HEK293 (cell line): ENCODE data around the gene RAB5IF.

Experiments used
- BCL11B ChIP-seq: fragments of 450-650 bp; formaldehyde crosslinking; IDR thresholded peaks from 2 replicates; pipeline ENCODE4 v1.5.1; 2016; ENCODE audit warnings: low read depth, missing biosample characterization, missing genetic modification characterization
- GLIS2 ChIP-seq: fragments of 450-650 bp; formaldehyde crosslinking; IDR thresholded peaks from 2 replicates; pipeline ENCODE4 v1.5.1; 2016; ENCODE audit warnings: missing biosample characterization, missing genetic modification characterization
- HOXC10 ChIP-seq: sonication (generic); formaldehyde crosslinking; IDR thresholded peaks from 2 replicates; pipeline ENCODE4 v1.8.1; 2023; ENCODE audit warnings: mild to moderate bottlenecking, missing genetic modification reagents
- HOXD13 ChIP-seq: sonication (generic); formaldehyde crosslinking; IDR thresholded peaks from 2 replicates; pipeline ENCODE4 v1.8.0; 2022; ENCODE audit warnings: missing genetic modification reagents, borderline replicate concordance
- KLF10 ChIP-seq: fragments of 450-650 bp; IDR thresholded peaks from 2 replicates; pipeline ENCODE4 v1.5.1; 2018; ENCODE audit warnings: missing biosample characterization, mild to moderate bottlenecking, missing genetic modification characterization
- MEIS1 ChIP-seq: sonication (generic); formaldehyde crosslinking; IDR thresholded peaks from 2 replicates; pipeline ENCODE4 v1.8.1; 2022; ENCODE audit warnings: missing genetic modification reagents, mild to moderate bottlenecking, borderline replicate concordance
- PRDM2 ChIP-seq: fragments of 450-650 bp; formaldehyde crosslinking; IDR thresholded peaks from 2 replicates; pipeline ENCODE4 v1.5.1; 2016; ENCODE audit warnings: missing biosample characterization, missing genetic modification characterization, borderline replicate concordance
- REPIN1 ChIP-seq: fragments of 450-650 bp; formaldehyde crosslinking; IDR thresholded peaks from 2 replicates; pipeline ENCODE4 v1.5.1; 2017; ENCODE audit warnings: missing biosample characterization, missing genetic modification characterization, low read depth
- SCRT1 ChIP-seq: fragments of 450-650 bp; formaldehyde crosslinking; IDR thresholded peaks from 2 replicates; pipeline ENCODE4 v1.5.1; 2016; ENCODE audit warnings: missing biosample characterization, missing genetic modification characterization, borderline replicate concordance
- ZBTB17 ChIP-seq: fragments of 450-650 bp; formaldehyde crosslinking; IDR thresholded peaks from 2 replicates; pipeline ENCODE4 v1.5.1; 2016; ENCODE audit warnings: missing biosample characterization, missing genetic modification characterization
- ZBTB44 ChIP-seq: fragments of 450-650 bp; IDR thresholded peaks from 2 replicates; pipeline ENCODE4 v1.5.1; 2018; ENCODE audit warnings: missing biosample characterization, mild to moderate bottlenecking, missing genetic modification characterization
- ZEB2 ChIP-seq: fragments of 450-650 bp; formaldehyde crosslinking; IDR thresholded peaks from 2 replicates; pipeline ENCODE4 v1.5.1; 2016; ENCODE audit warnings: missing biosample characterization, missing genetic modification characterization
- ZNF112 ChIP-seq: fragments of 450-650 bp; formaldehyde crosslinking; IDR thresholded peaks from 2 replicates; pipeline ENCODE4 v1.5.0; 2017; ENCODE audit warnings: missing biosample characterization, missing genetic modification characterization
- ZNF114 ChIP-seq: fragments of 450-650 bp; formaldehyde crosslinking; IDR thresholded peaks from 2 replicates; pipeline ENCODE4 v1.5.0; 2017; ENCODE audit warnings: missing biosample characterization, missing genetic modification characterization
- ZNF169 ChIP-seq: fragments of 450-650 bp; formaldehyde crosslinking; IDR thresholded peaks from 2 replicates; pipeline ENCODE4 v1.5.1; 2016; ENCODE audit warnings: missing biosample characterization, missing genetic modification characterization
- ZNF175 ChIP-seq: fragments of 450-650 bp; formaldehyde crosslinking; IDR thresholded peaks from 2 replicates; pipeline ENCODE4 v1.5.1; 2016; ENCODE audit warnings: missing biosample characterization, missing genetic modification characterization
- ZNF19 ChIP-seq: fragments of 450-650 bp; formaldehyde crosslinking; IDR thresholded peaks from 2 replicates; pipeline ENCODE4; 2016; ENCODE audit warnings: missing biosample characterization, missing genetic modification characterization, low read depth
- ZNF211 ChIP-seq: fragments of 450-650 bp; formaldehyde crosslinking; IDR thresholded peaks from 2 replicates; pipeline ENCODE4 v1.5.1; 2016; ENCODE audit warnings: low read depth, missing biosample characterization, missing genetic modification characterization
- ZNF248 ChIP-seq: fragments of 450-650 bp; formaldehyde crosslinking; IDR thresholded peaks from 2 replicates; pipeline ENCODE4 v1.5.1; 2017; ENCODE audit warnings: missing biosample characterization, missing genetic modification characterization
- ZNF292 ChIP-seq: fragments of 450-650 bp; formaldehyde crosslinking; IDR thresholded peaks from 2 replicates; pipeline ENCODE4 v1.5.1; 2016; ENCODE audit warnings: low read depth, missing biosample characterization, missing genetic modification characterization, borderline replicate concordance
- ZNF311 ChIP-seq: fragments of 450-650 bp; formaldehyde crosslinking; IDR thresholded peaks from 2 replicates; pipeline ENCODE4 v1.5.1; 2017; ENCODE audit warnings: missing biosample characterization, missing genetic modification characterization, borderline replicate concordance
- ZNF366 ChIP-seq: fragments of 450-650 bp; formaldehyde crosslinking; conservative IDR thresholded peaks from 2 replicates; pipeline ENCODE4 v1.5.1; 2016; ENCODE audit warnings: missing biosample characterization, missing genetic modification characterization
- ZNF416 ChIP-seq: fragments of 450-650 bp; formaldehyde crosslinking; IDR thresholded peaks from 2 replicates; pipeline ENCODE4 v1.5.1; 2016; ENCODE audit warnings: missing biosample characterization, missing genetic modification characterization
- ZNF521 ChIP-seq: fragments of 450-650 bp; formaldehyde crosslinking; IDR thresholded peaks from 2 replicates; pipeline ENCODE4 v1.5.1; 2017; ENCODE audit warnings: missing biosample characterization, mild to moderate bottlenecking, missing genetic modification characterization
- ZNF548 ChIP-seq: fragments of 450-650 bp; formaldehyde crosslinking; IDR thresholded peaks from 2 replicates; pipeline ENCODE4 v1.5.1; 2016; ENCODE audit warnings: missing biosample characterization, missing genetic modification characterization
- ZNF555 ChIP-seq: fragments of 450-650 bp; formaldehyde crosslinking; conservative IDR thresholded peaks from 2 replicates; pipeline ENCODE4 v1.5.1; 2017; ENCODE audit warnings: missing biosample characterization, mild to moderate bottlenecking, missing genetic modification characterization, inconsistent platforms
- ZNF571 ChIP-seq: fragments of 450-650 bp; formaldehyde crosslinking; IDR thresholded peaks from 2 replicates; pipeline ENCODE4 v1.5.0; 2017; ENCODE audit warnings: missing biosample characterization, missing genetic modification characterization
- ZNF610 ChIP-seq: fragments of 450-650 bp; formaldehyde crosslinking; IDR thresholded peaks from 2 replicates; pipeline ENCODE4 v1.5.1; 2016; ENCODE audit warnings: missing biosample characterization, missing genetic modification characterization, borderline replicate concordance
- ZNF660 ChIP-seq: fragments of 450-650 bp; IDR thresholded peaks from 2 replicates; pipeline ENCODE4 v1.5.1; 2018; ENCODE audit warnings: missing biosample characterization, mild to moderate bottlenecking, missing genetic modification characterization
- ZNF776 ChIP-seq: fragments of 450-650 bp; formaldehyde crosslinking; IDR thresholded peaks from 2 replicates; pipeline ENCODE4 v1.5.0; 2017; ENCODE audit warnings: missing biosample characterization, missing genetic modification characterization, borderline replicate concordance
- TF ChIP-seq, protein P1 (sequence below): fragments of 450-650 bp; formaldehyde crosslinking; IDR thresholded peaks from 2 replicates; pipeline ENCODE4 v1.5.1; 2016; ENCODE audit warnings: missing biosample characterization, missing genetic modification characterization

Gene RAB5IF

DNA sequence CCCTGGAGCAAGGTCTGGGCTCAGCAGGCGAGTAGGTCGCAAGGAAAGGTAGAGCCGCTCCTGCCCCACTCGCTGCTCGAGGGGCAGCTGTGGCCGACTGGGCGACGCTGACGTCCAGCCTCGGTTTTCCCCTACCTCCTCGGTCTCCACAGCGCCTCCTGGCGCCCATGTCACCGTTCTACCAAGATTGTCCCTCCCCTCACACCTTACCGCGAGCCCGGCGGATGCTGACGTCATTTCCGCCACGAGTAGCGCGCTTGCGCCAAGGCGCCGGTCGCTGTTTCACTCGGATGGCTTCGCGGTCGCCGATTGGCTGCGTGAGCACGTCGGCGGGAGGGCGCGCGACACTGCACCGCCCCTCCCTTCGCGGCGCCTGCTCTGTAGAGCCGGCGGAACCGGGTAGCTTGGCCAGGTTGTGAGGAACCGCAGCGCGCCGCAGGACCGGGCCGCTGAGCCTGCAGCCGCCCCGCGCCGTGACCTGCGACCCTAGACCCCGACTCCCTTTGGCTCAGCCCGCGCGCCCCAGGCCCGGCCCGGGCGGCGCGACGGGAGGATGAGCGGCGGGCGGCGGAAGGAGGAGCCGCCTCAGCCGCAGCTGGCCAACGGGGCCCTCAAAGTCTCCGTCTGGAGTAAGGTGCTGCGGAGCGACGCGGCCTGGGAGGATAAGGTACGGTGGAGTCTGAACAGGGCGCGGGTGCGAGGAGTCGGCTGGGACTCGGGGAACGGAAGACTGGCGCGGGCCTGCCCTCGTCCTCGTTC lies at the start of gene RAB5IF (continued):
- TF ChIP-seq ZEB2 (tag by site-specific recombination): peak; percentile 95
- no peak for TF ChIP-seq ZNF175
- peak; percentile 31; the same call in 1 of the 2 replicates for TF ChIP-seq KLF10 (tag by site-specific recombination)
- no peak; the same call in 1 of the 2 replicates for TF ChIP-seq ZNF660 (tag by site-specific recombination)
- no peak for TF ChIP-seq ZNF366 (tag by site-specific recombination)
- TF ChIP-seq SCRT1 (tag by site-specific recombination): no peak
- TF ChIP-seq ZNF776 (tag by site-specific recombination): no peak
- no peak for TF ChIP-seq GLIS2 (tag by site-specific recombination)
- no peak for TF ChIP-seq REPIN1 (tag by site-specific recombination)
- no peak for TF ChIP-seq ZNF169 (tag by site-specific recombination)
- TF ChIP-seq ZNF112 (tag by site-specific recombination): no peak
- TF ChIP-seq BCL11B (tag by site-specific recombination): no peak
- no peak for TF ChIP-seq ZNF521
- TF ChIP-seq, protein P1, sequence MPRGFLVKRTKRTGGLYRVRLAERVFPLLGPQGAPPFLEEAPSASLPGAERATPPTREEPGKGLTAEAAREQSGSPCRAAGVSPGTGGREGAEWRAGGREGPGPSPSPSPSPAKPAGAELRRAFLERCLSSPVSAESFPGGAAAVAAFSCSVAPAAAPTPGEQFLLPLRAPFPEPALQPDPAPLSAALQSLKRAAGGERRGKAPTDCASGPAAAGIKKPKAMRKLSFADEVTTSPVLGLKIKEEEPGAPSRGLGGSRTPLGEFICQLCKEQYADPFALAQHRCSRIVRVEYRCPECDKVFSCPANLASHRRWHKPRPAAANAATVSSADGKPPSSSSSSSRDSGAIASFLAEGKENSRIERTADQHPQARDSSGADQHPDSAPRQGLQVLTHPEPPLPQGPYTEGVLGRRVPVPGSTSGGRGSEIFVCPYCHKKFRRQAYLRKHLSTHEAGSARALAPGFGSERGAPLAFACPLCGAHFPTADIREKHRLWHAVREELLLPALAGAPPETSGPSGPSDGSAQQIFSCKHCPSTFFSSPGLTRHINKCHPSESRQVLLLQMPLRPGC (tag by site-specific recombination): peak; percentile 79
- no peak for TF ChIP-seq ZNF571 (tag by site-specific recombination)
- no peak for TF ChIP-seq ZNF311 (tag by site-specific recombination)
- TF ChIP-seq ZNF211 (tag by site-specific recombination): no peak
- TF ChIP-seq HOXC10 (CRISPR knock-in tag): no peak
- TF ChIP-seq ZNF248: no peak
- TF ChIP-seq ZNF19 (tag by site-specific recombination): no peak
- no peak for TF ChIP-seq ZBTB44 (tag by site-specific recombination)
- peak; percentile 97 for TF ChIP-seq ZBTB17 (tag by site-specific recombination)
- TF ChIP-seq ZNF610 (tag by site-specific recombination): peak; percentile 89; the same call in 1 of the 2 replicates
- TF ChIP-seq ZNF548 (tag by site-specific recombination): no peak
- TF ChIP-seq HOXD13 (CRISPR knock-in tag): no peak
- no peak for TF ChIP-seq ZNF114 (tag by site-specific recombination)
- no peak for TF ChIP-seq PRDM2 (tag by site-specific recombination)
- no peak for TF ChIP-seq MEIS1 (CRISPR knock-in tag)
- no peak for TF ChIP-seq ZNF416
- TF ChIP-seq ZNF555 (tag by site-specific recombination): no peak
- no peak for TF ChIP-seq ZNF292 (tag by site-specific recombination)
